GM18526 (cell line): ENCODE data around the gene C2orf92.

Experiments used
- POLR2A ChIP-seq: IDR thresholded peaks from 3 replicates; pipeline ENCODE4 v1.6.1; 2011; ENCODE audit not compliant: insufficient read length; ENCODE audit errors: extremely low read depth

The C2orf92 gene

DNA sequence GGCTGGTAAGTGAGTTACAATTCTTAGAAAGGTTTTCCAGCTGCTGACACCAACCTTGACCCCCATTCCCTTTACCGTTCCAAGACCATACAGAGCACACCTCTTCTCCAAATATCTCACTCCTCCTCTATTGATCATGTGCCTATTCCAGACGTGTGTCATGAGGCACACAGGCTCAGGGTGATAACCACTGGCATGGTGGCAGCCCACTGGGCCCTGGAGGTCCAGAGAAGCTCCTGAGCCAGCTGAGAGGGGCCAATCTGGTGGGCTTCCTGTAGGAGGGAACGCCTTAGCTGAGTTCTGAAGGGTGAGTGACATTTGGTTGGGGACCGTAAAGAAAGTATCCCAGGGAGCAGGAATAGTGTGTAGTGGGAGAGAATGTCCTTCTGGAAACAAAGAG lies 72.2 kb downstream of the C2orf92 start:
- no peak for TF ChIP-seq POLR2A

DNA sequence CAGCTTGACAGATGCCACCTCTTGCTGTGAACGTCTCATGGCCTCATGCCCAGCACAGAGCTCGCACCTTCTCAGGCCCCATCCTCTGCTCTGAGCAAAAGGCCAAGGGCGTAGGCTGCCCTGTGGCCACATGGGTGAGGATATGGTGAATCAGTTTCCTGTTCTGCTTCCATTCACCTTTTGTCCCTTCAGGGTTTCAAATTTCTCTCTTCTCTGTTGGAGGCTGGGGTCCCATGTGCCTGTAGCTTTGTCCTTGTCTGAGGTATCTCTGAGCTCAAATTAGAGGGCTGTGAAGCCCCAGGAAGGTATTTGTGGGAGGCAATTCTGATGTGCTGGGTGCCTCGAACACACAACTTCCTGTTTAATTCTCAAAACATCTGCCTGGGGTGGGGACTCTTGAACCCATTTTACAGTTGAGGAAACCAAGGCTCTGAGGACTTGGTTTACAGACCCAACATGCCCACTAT lies 72.9 kb downstream of the C2orf92 start:
- TF ChIP-seq POLR2A = no peak

DNA sequence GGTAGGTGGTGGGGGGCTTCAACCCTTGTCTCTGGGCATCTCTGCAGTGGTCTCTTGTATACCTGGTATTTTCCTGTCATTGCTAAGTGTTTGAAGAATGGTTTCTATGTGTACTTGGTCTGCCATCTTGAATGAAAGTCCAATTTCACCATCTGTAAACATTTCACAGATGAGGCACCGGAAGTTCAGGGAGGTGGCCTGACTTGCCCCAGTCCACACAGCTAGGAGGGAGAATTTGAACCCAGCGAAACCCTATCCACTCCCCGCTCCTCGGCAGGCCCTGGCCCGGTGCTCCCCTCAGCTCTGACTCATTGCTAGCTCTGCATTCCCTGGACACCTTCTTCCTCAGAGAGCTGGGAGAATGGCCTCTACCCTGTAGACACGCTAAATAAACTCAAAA lies 74.4 kb downstream of the C2orf92 start:
- no peak for TF ChIP-seq POLR2A

DNA sequence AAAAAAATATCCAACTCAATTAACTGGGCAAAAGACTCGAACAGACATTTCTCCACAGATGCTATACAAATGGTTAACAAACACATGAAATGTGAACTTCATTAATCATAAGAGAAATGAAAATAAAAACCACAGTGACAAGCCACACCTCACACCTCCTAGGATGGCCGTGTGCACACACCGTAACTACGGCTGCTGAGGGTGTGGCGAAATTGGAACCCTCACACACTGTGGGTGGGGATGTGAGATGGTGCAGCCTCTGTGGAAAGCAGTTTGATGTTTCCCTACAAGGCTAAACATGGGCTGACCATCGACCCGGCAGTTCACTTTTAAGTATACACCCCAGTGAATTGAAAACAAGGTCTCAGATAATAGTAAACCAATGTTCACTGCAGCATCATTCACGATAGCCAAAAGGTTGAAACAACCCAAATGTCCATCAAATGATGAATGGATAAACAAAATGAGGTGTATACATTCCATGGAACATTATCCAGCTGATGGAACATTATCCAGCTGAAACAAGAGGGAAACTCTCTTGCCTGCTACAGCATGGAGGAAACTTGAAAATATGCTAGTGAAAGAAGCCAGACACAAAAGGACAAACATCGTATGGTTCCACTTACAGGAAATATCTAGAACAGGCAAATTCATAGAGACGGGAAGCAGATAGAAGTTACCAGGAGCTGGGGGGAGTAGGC lies 76.1 kb downstream of the C2orf92 start:
- TF ChIP-seq POLR2A = no peak

DNA sequence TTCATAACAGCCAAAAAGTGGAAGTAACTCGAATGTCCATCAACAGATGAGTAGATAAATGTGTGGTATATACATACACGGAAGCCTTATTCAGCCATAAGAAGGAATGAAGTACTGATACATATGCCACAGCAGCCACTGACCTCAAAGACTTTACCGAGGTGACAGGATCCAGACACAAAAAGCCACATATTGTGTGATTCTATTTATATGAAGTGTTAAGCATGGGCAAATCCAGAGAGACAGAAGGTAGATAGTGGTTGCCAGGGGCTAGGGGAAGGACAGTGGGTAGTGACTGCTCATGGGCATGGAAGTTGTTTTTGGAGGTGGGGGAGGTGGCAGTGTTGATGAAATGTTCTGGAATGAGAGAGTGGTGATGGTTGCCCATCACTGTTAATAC lies 77.8 kb downstream of the C2orf92 start:
- no peak for TF ChIP-seq POLR2A

DNA sequence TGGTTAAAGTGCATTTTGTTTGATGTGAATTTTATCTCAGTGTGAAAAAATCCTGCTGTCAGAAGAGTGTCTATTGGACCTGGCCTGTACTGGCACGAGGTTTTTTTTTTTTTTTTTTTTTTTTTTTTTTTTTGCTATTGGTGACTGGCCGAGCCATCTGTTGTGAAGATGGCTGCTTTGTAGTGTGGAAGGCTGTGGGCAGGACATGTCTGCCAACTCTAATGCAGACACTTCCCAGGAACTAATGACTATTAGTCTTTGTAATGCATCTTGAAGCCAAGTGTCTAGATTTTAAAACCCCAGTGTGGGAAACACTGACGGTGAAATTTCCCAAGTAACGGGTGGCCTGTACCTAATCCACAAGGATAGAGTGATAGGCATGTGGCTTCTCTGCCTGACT lies 78.2 kb downstream of the C2orf92 start:
- TF ChIP-seq POLR2A = no peak

DNA sequence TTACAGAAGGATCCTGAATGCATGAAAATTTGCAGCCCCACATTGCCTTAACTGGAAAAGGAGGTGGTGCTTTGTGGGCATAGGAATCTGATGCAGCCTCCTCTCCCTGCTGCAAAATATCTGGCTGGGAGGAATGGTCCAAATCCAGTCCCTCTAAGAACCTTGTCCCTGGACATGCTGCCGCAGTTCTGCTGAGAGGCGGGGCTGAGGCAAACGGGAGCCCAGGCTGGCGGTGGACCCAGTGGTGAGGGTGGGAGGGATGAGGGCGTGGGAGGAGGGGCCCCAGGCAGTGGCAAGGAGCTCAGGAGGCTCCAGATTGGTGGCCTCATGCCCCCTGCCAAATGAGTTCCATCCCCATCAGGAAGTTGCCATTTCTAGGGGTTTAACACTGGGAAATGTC lies 80.1 kb downstream of the C2orf92 start:
- TF ChIP-seq POLR2A = no peak

DNA sequence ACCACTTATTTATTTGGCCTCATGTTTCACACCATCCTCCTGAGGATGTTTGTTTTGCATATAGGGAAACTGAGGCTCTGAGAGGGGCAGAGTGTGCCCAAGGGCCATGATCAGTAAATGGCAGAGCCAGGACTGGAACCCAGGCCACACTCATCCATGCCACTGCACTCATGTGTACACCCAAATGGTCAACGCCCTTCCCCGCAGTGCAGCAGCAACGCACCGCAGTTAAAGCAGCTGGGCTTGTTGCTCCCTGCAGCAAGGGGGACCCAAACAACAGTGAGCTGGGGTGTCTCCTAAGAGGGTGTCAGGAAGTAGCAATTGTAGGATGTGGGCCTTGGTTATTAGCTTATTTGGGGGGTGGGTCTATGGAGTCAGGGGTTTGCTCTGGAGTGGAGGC lies 80.5 kb downstream of the C2orf92 start:
- no peak for TF ChIP-seq POLR2A

DNA sequence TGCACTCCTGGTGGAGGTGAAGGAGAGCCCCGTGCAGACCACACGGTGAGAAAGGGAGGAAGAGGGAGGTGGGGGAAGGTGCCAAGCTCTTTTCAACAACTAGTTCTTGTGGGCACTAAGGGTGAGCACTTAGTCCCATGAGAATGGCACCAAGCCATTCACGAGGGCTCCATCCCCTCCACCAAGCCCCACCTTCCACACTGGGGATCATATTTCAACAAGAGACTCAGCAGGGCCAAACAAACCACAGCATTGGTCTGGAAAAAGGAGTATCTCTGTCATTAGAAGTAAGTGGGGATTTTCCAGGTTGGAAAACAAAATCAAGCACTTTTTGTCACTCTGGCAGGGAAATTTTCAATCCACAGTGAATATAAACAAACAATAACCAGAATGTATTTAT lies 82.2 kb downstream of the C2orf92 start:
- TF ChIP-seq POLR2A = no peak
